HepG2 (cell line): ENCODE results near the gene TMEM121. TPM values are rescaled to one million over a fixed set of nuclear protein-coding genes. Genes with fewer than 3 reads are reported as not detected.
A peak's percentile ranks its signal among the peaks of the same experiment; 100 is the strongest.

Experiments used
- CEBPZ ChIP-seq: IDR thresholded peaks from 2 replicates; pipeline ENCODE4 v1.6.1; 2012; ENCODE audit warnings: low read length, improper control_type of control experiment
- EED ChIP-seq: sonication (generic); formaldehyde crosslinking; IDR thresholded peaks from 2 replicates; pipeline ENCODE4 v1.5.0; 2020; ENCODE audit warnings: mild to moderate bottlenecking, missing genetic modification reagents
- FOSL2 ChIP-seq: sonication (generic); formaldehyde crosslinking; IDR thresholded peaks from 2 replicates; pipeline ENCODE4 v1.4.0; 2020; ENCODE audit warnings: missing genetic modification reagents
- FOXA1 ChIP-seq, 2 experiments: fragments of 450-650 bp in 1 of 2; sonication (generic) in 1 of 2; formaldehyde crosslinking in 1 of 2; IDR thresholded peaks; 2 replicates each; pipeline versions ENCODE4 v1.4.0 to v1.6.1; 2016 to 2020; ENCODE audit warnings: missing genetic modification reagents in 1 of 2
- HNF4A ChIP-seq: sonication (generic); formaldehyde crosslinking; IDR thresholded peaks from 2 replicates; pipeline ENCODE4 v1.4.0; 2020; ENCODE audit warnings: missing genetic modification reagents
- MED1 ChIP-seq: sonication (generic); formaldehyde crosslinking; IDR thresholded peaks from 2 replicates; pipeline ENCODE4 v1.4.0; 2020; ENCODE audit warnings: missing genetic modification reagents
- RBFOX2 ChIP-seq: fragments of 200-400 bp; formaldehyde crosslinking; IDR thresholded peaks from 2 replicates; pipeline ENCODE4 v1.6.1; 2017; ENCODE audit warnings: low read depth, mild to moderate bottlenecking, low read length
- SRY ChIP-seq: sonication (generic); formaldehyde crosslinking; IDR thresholded peaks from 2 replicates; pipeline ENCODE4 v1.8.0; 2022; ENCODE audit warnings: mild to moderate bottlenecking, missing genetic modification reagents
- TEAD3 ChIP-seq: optimal IDR thresholded peaks from 2 replicates; pipeline ENCODE3; 2016; ENCODE audit warnings: borderline replicate concordance
- THAP11 ChIP-seq: IDR thresholded peaks from 2 replicates; pipeline ENCODE4 v1.6.1; 2016; ENCODE audit warnings: missing biosample characterization, missing genetic modification reagents
- ZBTB1 ChIP-seq: sonication (generic); formaldehyde crosslinking; IDR thresholded peaks from 2 replicates; pipeline ENCODE4 v1.4.0; 2020; ENCODE audit warnings: missing genetic modification reagents, borderline replicate concordance
- ZNF280B ChIP-seq: sonication (generic); formaldehyde crosslinking; IDR thresholded peaks from 2 replicates; pipeline ENCODE4 v1.5.0; 2020; ENCODE audit warnings: missing genetic modification reagents, mild to moderate bottlenecking, borderline replicate concordance
- ZSCAN25 ChIP-seq: sonication (generic); formaldehyde crosslinking; IDR thresholded peaks from 2 replicates; pipeline ENCODE4 v1.8.0; 2022; ENCODE audit warnings: mild to moderate bottlenecking, missing genetic modification reagents
- polyA plus RNA-seq, 8 experiments: library from polyadenylated mRNA; depleted of rRNA in 3 of 8; stranded (reverse) in 7 of 8; unstranded in 1 of 8; fragments of >200 nt; fragmentation: Illumina TruSeq in 4 of 8; extraction: Trizol in 4 of 8; gene quantifications; 2 replicates each; pipeline versions ENCODE4 v1.2.1 to v1.2.3, GENCODE V29; 2011 to 2016; ENCODE audit warnings: low read depth in 4 of 8, missing spikeins in 1 of 8, mixed read lengths in 1 of 8; ENCODE audit not compliant: insufficient read depth in 1 of 8
- total RNA-seq, 5 experiments: library from RNA; depleted of rRNA; stranded (reverse); fragments of >200 nt; fragmentation: Illumina TruSeq; extraction: Trizol; gene quantifications; 2 replicates each; pipeline ENCODE4 v1.2.3, GENCODE V29; 2016; ENCODE audit warnings: low read depth in 1 of 5
- TF ChIP-seq, protein P1 (sequence below): IDR thresholded peaks from 2 replicates; pipeline ENCODE4 v1.6.1; 2016; ENCODE audit warnings: missing compliant biosample characterization, missing genetic modification reagents, borderline replicate concordance

TMEM121 gene
- total and polyA plus RNA-seq, 2 of the 13 experiments (the other 11 are each of a cell fraction or from before 2014, with no cell fraction given): 6.6 to 19.0 TPM

GRCh38 chr14:105480807-105481801, 45.3 kb upstream of the TMEM121 start (continued):
- TF ChIP-seq RBFOX2: 0 out of 2 replicates have a peak, but pooled peaks have one; percentile 37
- TF ChIP-seq TEAD3: peak; percentile 35
- peak; percentile 40 for TF ChIP-seq THAP11
- TF ChIP-seq CEBPZ: no peak
- peak; percentile 46; the same call in 1 of the 2 replicates for TF ChIP-seq FOSL2 (CRISPR knock-in tag)
- TF ChIP-seq ZNF280B (CRISPR knock-in tag): peak; percentile 77
- no peak for TF ChIP-seq HNF4A (CRISPR knock-in tag)
- TF ChIP-seq, protein P1, sequence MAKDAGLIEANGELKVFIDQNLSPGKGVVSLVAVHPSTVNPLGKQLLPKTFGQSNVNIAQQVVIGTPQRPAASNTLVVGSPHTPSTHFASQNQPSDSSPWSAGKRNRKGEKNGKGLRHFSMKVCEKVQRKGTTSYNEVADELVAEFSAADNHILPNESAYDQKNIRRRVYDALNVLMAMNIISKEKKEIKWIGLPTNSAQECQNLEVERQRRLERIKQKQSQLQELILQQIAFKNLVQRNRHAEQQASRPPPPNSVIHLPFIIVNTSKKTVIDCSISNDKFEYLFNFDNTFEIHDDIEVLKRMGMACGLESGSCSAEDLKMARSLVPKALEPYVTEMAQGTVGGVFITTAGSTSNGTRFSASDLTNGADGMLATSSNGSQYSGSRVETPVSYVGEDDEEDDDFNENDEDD (CRISPR knock-in tag): peak; percentile 13; the same call in 1 of the 2 replicates
- TF ChIP-seq EED (CRISPR knock-in tag): 0 out of 2 replicates have a peak, but pooled peaks have one; percentile 20
- TF ChIP-seq FOXA1 (IDR thresholded peaks at IDR 0.05): no peak
- peak; percentile 10; the same call in 1 of the 2 replicates for TF ChIP-seq FOXA1 (CRISPR knock-in tag; IDR thresholded peaks at IDR 0.05)
- TF ChIP-seq SRY (CRISPR knock-in tag): peak; percentile 62; the same call in 1 of the 2 replicates
- peak; percentile 50; the same call in 1 of the 2 replicates for TF ChIP-seq MED1
- peak; percentile 60; the same call in 1 of the 2 replicates for TF ChIP-seq ZSCAN25 (CRISPR knock-in tag)
- no peak for TF ChIP-seq ZBTB1 (CRISPR knock-in tag)
